NCI-H2107 treated with DMSO at 0.1 percent for 48 hours (cell line): ENCODE data around the gene MRPL54.

Experiments used
- DNase-seq: peaks from one replicate; lab custom pipeline; 2025; ENCODE audit not compliant: unreplicated experiment; lab: John Stamatoyannopoulos, UW

Gene MRPL54

GRCh38 chr19:3762501-3763459 is at the start of gene MRPL54:
Gene MRPL54 (plus strand): TSS chr19:3762682. CDS start chr19:3762701, 19 bp downstream.
- DNase-seq = peak; percentile 96

- DNase-seq = no peak
Measured at GRCh38 chr19:3716147-3716668, 46.3 kb upstream of the MRPL54 start.

GRCh38 chr19:3719868-3720267 is 42.6 kb upstream of the MRPL54 start:
- no peak for DNase-seq

GRCh38 chr19:3720349-3720917 is 42.0 kb upstream of the MRPL54 start:
- DNase-seq = no peak

GRCh38 chr19:3721131-3721886 is 41.2 kb upstream of the MRPL54 start:
- peak; percentile 78 for DNase-seq

GRCh38 chr19:3721887-3722442 is 40.5 kb upstream of the MRPL54 start:
- DNase-seq = no peak

- DNase-seq = no peak
Measured at GRCh38 chr19:3722443-3723109, 39.9 kb upstream of the MRPL54 start.

- no peak for DNase-seq
Measured at GRCh38 chr19:3723110-3723488, 39.4 kb upstream of the MRPL54 start.

- DNase-seq = no peak
Measured at GRCh38 chr19:3723883-3724282, 38.6 kb upstream of the MRPL54 start.

GRCh38 chr19:3725121-3725520 is 37.4 kb upstream of the MRPL54 start:
- no peak for DNase-seq

- peak; percentile 78 for DNase-seq
Measured at GRCh38 chr19:3725640-3726310, 36.7 kb upstream of the MRPL54 start.

- DNase-seq = no peak
Measured at GRCh38 chr19:3730457-3730958, 32.0 kb upstream of the MRPL54 start.

- no peak for DNase-seq
Measured at GRCh38 chr19:3732108-3732507, 30.4 kb upstream of the MRPL54 start.

- no peak for DNase-seq
Measured at GRCh38 chr19:3733549-3734309, 28.8 kb upstream of the MRPL54 start.

GRCh38 chr19:3734310-3734600 is 28.2 kb upstream of the MRPL54 start:
- no peak for DNase-seq

- no peak for DNase-seq
Measured at GRCh38 chr19:3736106-3736724, 26.3 kb upstream of the MRPL54 start.

GRCh38 chr19:3737487-3738205 is 24.8 kb upstream of the MRPL54 start:
- no peak for DNase-seq
